ENCODE data around the gene SLX9.

SLX9 gene

DNA sequence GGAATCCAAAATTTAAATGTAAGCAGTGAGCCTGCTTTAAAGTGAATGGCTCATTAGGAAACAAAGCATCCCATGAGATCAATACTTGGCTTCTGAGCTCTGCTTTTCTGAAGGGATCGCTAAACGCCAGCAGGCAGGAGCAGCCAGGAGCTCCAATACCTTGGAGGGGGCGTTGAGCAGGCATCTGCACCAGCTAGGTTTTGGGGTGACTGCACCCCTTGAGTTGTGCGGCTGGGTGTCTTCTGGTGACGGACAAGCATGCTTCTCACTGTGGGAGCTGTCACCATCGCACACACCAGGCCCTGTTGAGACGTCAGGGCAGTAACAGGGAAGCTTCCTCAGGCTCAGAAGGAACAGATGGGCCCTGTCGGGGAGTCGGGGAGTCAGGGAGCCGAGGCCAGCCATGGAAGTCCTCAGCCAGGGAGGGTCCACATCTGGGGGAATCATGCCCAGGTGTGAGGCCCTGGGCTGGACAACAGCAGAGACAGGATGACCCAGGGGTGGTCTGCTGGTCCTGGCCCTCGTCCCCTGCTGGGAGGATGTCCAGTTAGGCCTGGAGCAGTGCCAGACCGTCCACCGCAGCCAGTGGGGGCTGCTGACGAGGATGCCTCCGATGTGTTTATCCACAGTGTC lies 76.7 kb downstream of the SLX9 start:
- Histone ChIP-seq H3K9me3 (ENCODE audit: low read length) (no peaks in the 10 kb centered on the region), H3K27ac (ENCODE audit: low read depth, low read length, poor library complexity, severe bottlenecking) (no peak overlapping the region), H2AFZ (ENCODE audit: low read length) (no peak overlapping the region), H3K4me2 (ENCODE audit: low read length) (no peak overlapping the region), H3K9ac (ENCODE audit: low read length) (no peak overlapping the region), H3K4me3 (ENCODE audit: low read depth, low read length, poor library complexity, severe bottlenecking) (no peak overlapping the region), H3K9me2 (ENCODE audit: low read depth, low read length) (no peaks in the 10 kb centered on the region), H3K4me1 (ENCODE audit: insufficient read depth, low read length, severe bottlenecking) (peaks cover 6% of the 10 kb centered on the region), H3F3A (ENCODE audit: insufficient read depth, low read length) (no peaks in the 10 kb centered on the region), H3K79me2 (ENCODE audit: insufficient read depth, low read length) (no peaks in the 10 kb centered on the region), H4K20me1 (ENCODE audit: insufficient read depth, low read length) (no peaks in the 10 kb centered on the region), H3K27me3 (ENCODE audit: insufficient read depth, low read length) (peaks cover 3% of the 10 kb centered on the region; the same call in 1 of the 2 replicates), H3K36me3 (ENCODE audit: insufficient read depth, low read length) (no peaks in the 10 kb centered on the region)
- TF ChIP-seq, protein P1, sequence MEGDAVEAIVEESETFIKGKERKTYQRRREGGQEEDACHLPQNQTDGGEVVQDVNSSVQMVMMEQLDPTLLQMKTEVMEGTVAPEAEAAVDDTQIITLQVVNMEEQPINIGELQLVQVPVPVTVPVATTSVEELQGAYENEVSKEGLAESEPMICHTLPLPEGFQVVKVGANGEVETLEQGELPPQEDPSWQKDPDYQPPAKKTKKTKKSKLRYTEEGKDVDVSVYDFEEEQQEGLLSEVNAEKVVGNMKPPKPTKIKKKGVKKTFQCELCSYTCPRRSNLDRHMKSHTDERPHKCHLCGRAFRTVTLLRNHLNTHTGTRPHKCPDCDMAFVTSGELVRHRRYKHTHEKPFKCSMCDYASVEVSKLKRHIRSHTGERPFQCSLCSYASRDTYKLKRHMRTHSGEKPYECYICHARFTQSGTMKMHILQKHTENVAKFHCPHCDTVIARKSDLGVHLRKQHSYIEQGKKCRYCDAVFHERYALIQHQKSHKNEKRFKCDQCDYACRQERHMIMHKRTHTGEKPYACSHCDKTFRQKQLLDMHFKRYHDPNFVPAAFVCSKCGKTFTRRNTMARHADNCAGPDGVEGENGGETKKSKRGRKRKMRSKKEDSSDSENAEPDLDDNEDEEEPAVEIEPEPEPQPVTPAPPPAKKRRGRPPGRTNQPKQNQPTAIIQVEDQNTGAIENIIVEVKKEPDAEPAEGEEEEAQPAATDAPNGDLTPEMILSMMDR (IDR thresholded peaks at IDR 0.05; ENCODE audit: low read length) = no peak
- TF ChIP-seq EZH2 (IDR thresholded peaks at IDR 0.05; ENCODE audit: borderline replicate concordance, low read length) = no peak

DNA sequence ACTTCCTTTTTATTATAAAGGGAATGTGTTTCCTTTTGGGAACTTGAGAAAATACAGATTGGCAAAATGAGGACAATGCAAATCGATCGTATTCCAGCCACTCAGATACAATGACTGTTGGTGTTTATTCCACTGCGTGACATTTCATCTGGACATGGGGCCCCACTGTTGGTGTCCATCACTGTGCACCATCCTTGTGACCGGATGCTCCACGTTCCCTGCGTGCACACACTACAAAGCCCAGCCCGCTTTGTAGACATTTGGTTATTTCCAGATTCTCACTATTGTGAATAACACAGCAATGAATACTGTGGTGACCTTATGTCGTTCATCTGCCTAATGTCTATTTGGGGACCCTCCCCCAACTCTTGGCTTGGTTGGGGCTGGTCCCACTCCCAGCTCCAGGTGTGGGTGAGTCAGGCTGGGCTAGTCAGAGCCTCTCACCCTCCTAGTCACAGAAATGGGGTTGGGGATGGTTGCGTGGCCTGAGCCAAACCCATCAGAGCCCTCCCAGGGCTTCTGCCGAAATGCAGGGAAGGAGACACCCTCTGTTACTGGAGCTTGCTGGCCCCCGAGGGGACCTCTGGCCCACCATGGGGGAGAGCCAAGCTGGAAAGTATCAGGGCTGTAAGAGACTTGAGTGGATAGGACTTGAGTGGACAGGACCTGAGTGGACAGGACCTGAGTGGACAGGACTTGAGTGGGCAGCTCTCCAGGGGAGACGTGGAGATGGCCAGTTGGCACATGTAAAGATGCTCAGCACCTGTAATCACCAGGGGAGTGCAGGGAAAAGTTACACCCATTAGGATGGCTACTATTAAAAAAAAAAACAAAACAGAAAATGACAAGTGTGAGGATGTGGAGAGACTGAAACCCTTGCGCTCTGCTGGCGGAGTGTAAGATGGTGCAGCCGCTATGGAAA lies 77.5 kb downstream of the SLX9 start:
- H3K9me3 ChIP-seq (ENCODE audit: low read length) = no peaks in the 10 kb centered on the region
- no peak overlapping the region for H3K4me3 ChIP-seq (ENCODE audit: low read depth, low read length, poor library complexity, severe bottlenecking)
- TF ChIP-seq, protein P1 (IDR thresholded peaks at IDR 0.05; ENCODE audit: low read length) = no peak
- TF ChIP-seq EZH2 (IDR thresholded peaks at IDR 0.05; ENCODE audit: borderline replicate concordance, low read length) = no peak
- no peaks in the 10 kb centered on the region for H3K9me2 ChIP-seq (ENCODE audit: low read depth, low read length)
- peaks cover 6% of the 10 kb centered on the region for H3K4me1 ChIP-seq (ENCODE audit: insufficient read depth, low read length, severe bottlenecking)
- no peaks in the 10 kb centered on the region for H3K79me2 ChIP-seq (ENCODE audit: insufficient read depth, low read length)
- no peak overlapping the region for H3K27ac ChIP-seq (ENCODE audit: low read depth, low read length, poor library complexity, severe bottlenecking)
- no peak overlapping the region for H3K4me2 ChIP-seq (ENCODE audit: low read length)
- no peak overlapping the region for H3K9ac ChIP-seq (ENCODE audit: low read length)
- H3K36me3 ChIP-seq (ENCODE audit: insufficient read depth, low read length) = no peaks in the 10 kb centered on the region
- H2AFZ ChIP-seq (ENCODE audit: low read length) = no peak overlapping the region
- peaks cover 3% of the 10 kb centered on the region; the same call in 1 of the 2 replicates for H3K27me3 ChIP-seq (ENCODE audit: insufficient read depth, low read length)
- no peaks in the 10 kb centered on the region for H4K20me1 ChIP-seq (ENCODE audit: insufficient read depth, low read length)
- no peaks in the 10 kb centered on the region for H3F3A ChIP-seq (ENCODE audit: insufficient read depth, low read length)

DNA sequence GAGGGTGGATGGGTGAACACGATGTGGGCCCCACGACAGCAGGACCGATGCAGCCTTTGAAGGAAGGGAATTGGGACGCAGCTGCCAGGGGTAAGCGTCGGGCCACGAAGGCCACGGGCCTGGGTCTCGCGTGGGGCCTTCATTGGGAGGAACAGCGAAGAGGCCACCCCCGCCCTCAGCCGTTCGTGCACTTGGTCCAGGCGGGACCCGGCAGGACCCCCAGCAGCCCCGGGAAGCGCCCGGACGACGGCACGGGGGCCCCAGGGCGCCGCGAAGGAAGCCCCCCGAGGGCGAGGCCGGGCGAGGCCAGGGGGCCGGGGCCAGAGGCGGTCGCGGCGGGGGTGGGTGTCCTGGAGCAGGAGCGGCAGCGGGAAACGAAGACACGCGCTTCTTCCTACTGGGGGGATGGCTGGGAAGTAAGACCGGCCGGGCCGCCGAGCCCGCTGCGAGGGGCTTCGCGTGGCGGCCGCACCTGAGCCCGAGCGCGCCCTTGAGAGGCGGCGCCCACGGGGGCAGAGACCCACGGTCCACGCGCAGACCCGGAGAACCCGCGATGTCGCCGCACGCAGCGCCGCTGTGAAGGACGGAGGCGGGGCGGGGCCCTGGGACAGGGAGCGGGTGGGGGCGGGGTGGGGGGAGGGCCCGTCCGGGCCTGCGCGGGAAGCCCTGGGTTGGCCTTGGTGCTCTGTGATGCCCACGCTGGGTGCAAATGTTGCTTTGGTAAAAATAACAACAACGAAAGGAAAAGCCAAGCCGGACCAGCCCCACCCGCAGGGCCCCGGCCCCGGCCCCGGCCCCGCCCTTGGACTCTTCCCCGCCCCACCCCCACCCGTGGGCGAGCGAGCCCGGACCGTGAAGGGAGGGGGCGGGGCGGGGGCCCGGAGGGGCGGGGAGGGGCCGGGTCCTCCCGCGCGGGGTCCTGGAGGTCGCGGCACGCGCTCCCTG lies 78.6 kb downstream of the SLX9 start:
- peaks cover 6% of the 10 kb centered on the region for H3K4me1 ChIP-seq (ENCODE audit: insufficient read depth, low read length, severe bottlenecking)
- H3F3A ChIP-seq (ENCODE audit: insufficient read depth, low read length) = no peaks in the 10 kb centered on the region
- H4K20me1 ChIP-seq (ENCODE audit: insufficient read depth, low read length) = no peaks in the 10 kb centered on the region
- H3K9me2 ChIP-seq (ENCODE audit: low read depth, low read length) = no peaks in the 10 kb centered on the region
- H3K9me3 ChIP-seq (ENCODE audit: low read length) = no peaks in the 10 kb centered on the region
- H3K4me2 ChIP-seq (ENCODE audit: low read length) = no peak overlapping the region
- H3K36me3 ChIP-seq (ENCODE audit: insufficient read depth, low read length) = no peaks in the 10 kb centered on the region
- no peak overlapping the region for H3K9ac ChIP-seq (ENCODE audit: low read length)
- no peaks in the 10 kb centered on the region for H3K79me2 ChIP-seq (ENCODE audit: insufficient read depth, low read length)
- no peak for TF ChIP-seq EZH2 (IDR thresholded peaks at IDR 0.05; ENCODE audit: borderline replicate concordance, low read length)
- TF ChIP-seq, protein P1 (IDR thresholded peaks at IDR 0.05; ENCODE audit: low read length) = no peak
- no peak overlapping the region for H3K4me3 ChIP-seq (ENCODE audit: low read depth, low read length, poor library complexity, severe bottlenecking)
- peaks cover 3% of the 10 kb centered on the region; the same call in 1 of the 2 replicates for H3K27me3 ChIP-seq (ENCODE audit: insufficient read depth, low read length)
- H2AFZ ChIP-seq (ENCODE audit: low read length) = no peak overlapping the region
- no peak overlapping the region for H3K27ac ChIP-seq (ENCODE audit: low read depth, low read length, poor library complexity, severe bottlenecking)
